ENCODE results near the gene SLC66A1.

GRCh38 chr1:19307794-19308508 is 4.2 kb upstream of the SLC66A1 start:
- TF ChIP-seq, protein P1, sequence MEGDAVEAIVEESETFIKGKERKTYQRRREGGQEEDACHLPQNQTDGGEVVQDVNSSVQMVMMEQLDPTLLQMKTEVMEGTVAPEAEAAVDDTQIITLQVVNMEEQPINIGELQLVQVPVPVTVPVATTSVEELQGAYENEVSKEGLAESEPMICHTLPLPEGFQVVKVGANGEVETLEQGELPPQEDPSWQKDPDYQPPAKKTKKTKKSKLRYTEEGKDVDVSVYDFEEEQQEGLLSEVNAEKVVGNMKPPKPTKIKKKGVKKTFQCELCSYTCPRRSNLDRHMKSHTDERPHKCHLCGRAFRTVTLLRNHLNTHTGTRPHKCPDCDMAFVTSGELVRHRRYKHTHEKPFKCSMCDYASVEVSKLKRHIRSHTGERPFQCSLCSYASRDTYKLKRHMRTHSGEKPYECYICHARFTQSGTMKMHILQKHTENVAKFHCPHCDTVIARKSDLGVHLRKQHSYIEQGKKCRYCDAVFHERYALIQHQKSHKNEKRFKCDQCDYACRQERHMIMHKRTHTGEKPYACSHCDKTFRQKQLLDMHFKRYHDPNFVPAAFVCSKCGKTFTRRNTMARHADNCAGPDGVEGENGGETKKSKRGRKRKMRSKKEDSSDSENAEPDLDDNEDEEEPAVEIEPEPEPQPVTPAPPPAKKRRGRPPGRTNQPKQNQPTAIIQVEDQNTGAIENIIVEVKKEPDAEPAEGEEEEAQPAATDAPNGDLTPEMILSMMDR (conservative IDR thresholded peaks at IDR 0.05; ENCODE audit: low read length): no peak
- no peak for TF ChIP-seq EZH2phosphoT487 (IDR thresholded peaks at IDR 0.05; ENCODE audit: borderline replicate concordance)

All from Loucy (cell line).